HG02852 (cell line): Measurements from ENCODE around the gene VWA5B2.

Source experiments
- ATAC-seq: cut with Tn5 transposase; IDR thresholded peaks from one replicate; pipeline ENCODE4 v1.9.1; 2021; ENCODE audit warnings: mild to moderate bottlenecking, moderate library complexity; ENCODE audit not compliant: unreplicated experiment

VWA5B2 gene

DNA sequence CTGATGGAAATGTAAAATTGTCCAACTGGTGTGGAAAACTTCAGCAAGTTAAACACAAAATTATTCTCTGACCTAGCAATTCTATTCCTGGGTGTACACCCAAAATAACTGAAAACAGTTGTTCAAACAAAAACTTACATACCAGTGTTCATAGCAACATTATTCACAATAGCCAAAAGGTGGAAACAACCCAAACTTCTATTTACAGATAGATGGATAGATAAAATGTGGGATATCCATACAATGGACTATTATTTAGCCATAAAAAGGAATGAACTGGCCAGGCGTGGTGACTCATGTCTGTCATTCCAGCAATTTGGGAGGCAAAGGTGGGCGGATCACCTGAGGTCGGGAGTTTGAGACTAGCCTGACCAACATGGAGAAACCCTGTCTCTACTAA, 6.9 kb upstream of the VWA5B2 start:
- ATAC-seq: no peak

DNA sequence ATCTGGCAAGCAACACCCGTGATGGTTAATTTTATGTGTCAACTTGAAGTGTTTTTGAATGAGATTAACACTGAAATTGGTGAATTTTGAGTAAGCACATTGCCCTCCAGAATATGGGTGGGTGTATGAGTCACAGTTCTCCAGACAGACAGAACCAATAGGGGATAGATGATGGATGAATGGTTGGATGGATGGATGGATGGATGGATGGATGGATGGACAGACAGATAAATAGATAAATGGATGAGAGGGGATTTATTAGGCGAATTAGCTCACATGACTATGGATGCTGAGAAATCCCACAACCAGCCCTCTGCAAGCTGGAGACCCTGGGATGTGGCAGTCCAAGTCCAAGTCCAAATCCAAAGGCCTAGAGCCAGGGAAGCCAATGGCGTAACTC, 5.4 kb upstream of the VWA5B2 start:
- no peak for ATAC-seq

DNA sequence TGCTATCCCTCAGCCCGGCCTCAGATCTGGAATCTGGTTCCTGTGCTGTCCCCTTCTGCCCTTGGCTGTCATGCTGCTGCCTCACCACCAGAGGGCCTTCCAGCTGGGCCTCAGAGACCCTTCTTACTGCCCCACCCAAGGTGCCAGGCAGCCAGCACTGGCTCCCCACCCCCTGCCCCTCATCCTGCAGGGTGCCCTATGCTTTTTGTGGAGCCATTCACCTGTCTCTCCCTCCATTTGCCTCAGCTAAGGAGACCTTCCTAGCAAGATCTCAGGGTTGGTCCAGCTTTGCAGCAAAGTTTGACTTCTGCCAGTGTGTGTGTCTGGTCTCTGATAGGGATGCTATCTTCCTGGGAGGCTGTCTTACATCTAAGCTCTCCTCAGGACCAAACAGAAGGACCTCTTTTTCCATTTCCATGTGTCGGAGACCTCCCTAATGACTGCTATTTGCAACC, 1.9 kb upstream of the VWA5B2 start:
- ATAC-seq: no peak

DNA sequence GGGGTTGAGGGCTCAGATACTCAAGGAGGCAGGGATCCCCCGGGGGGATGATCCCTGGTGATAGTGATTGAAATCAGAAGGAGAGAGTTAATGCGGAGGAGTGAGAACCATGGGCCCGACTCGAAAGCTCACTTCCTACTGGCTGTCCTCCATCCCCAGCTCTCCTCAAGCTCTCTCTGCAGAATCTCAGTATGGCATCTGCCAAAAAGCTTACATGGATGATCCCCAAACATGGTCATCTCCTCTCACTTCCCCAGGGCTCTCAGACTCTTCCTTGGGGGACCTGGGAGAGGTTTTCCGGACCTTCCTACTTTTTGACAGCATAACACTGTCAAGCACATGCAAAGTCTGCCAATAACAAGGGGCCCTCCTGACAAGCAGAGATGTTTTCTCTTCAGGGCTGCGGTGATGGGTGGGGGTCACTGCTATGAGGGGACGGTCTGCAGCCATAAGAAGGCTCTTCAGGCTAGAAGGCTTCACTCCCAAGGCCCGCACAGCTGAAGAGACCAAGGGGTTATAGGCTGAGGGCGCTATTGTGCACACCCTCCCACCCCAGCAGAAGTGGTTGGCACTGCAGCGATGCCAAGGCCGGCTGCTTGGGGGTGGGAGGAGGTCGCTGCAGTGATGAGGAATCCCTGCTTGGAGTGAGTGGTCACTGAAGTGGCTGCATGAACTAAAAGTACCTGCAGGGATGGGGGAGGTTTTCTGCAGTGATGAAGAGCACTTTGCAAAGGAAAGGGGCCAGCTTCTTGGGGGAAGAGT, 828 bp upstream of the VWA5B2 start:
- ATAC-seq: no peak

DNA sequence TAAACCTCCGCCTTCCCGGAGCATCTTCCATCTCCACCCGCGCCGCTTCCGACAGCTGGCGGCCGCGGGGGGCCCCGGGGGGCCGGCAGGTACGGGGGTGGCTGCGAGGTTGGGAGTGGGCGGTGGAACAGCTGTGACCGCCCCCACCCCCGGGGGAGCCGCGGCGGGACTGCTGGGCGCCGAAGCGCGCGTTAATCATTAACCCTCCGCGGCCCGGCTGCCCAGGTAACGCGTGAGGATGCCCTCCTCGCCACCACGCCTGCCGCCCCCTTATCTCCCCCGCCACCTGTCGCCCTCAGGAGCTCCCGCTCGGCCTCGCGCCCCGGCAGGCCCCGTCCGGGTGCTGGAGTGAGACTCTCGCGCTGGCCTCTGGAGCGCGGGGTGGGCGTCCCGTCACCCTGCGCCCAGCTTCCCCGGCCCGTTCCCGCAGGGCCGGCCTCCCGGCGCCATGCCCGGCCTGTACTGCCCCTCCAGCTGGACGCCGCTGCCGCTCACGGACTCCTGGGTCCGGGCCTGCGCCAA, 757 bp downstream of the VWA5B2 start:
- ATAC-seq: no peak

DNA sequence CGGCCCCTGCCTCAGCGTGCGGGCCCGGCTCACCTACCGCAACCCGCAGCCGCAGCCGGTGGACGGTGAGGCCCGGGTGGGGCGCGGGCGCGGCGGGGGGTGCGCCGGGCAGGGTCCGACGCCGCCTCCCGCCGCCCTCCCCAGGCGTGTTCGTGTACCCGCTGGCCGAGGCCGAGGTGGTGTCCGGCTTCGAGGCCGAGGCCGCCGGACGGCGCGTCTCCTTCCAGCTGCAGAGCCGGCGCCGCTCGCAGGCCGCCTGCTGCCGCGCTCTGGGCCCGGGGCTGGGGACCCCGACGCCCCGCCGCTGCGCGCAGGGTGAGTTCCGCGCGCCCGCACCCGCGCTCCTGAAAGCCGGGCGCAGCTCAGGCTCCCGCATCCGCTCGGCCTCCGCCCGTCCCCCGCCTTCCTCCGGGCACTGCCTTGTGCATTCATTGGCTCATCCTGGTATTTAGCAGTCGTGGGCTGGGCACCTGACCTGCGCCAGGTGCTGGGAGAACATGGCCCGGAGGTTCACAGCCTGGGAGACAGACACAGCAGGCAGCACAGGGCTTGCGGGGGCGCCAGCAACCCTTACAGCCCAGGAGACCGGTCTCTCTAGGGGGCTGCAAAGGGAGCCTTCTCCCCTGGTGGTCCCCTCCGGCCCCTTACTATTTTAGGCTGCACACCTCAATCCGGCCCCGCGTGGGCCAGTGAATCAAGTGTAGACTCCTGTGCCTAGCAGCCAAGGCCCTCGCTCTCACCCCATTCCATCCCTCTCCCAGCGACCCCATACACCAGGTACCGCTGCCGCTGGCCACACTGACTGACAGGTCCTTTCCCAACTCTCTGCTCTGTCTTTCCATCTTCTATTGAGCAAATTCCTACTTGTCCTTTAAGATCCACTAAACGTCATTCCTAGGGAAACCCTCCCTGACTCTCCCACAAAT, 1.5 kb downstream of the VWA5B2 start:
- ATAC-seq: no peak

DNA sequence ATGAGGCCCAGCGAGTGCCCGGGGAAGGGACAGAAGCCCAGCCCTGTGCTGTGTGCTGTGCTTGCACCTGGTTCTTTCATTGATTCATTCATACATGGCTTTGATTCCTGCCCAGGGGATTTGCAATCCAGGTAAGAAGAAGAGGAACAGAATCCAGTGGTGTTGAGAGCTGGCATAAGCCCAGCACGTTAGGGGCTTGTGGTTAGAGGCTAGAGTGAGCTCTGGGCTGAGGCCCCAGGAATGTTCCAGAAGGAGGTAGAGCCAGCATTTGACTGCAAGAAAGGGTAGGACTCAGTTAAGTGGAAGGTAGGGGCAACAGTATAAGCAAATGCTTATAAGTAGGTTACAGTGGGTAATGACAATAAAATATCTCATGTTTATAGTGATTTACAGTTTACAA, 2.3 kb downstream of the VWA5B2 start:
- ATAC-seq: no peak

DNA sequence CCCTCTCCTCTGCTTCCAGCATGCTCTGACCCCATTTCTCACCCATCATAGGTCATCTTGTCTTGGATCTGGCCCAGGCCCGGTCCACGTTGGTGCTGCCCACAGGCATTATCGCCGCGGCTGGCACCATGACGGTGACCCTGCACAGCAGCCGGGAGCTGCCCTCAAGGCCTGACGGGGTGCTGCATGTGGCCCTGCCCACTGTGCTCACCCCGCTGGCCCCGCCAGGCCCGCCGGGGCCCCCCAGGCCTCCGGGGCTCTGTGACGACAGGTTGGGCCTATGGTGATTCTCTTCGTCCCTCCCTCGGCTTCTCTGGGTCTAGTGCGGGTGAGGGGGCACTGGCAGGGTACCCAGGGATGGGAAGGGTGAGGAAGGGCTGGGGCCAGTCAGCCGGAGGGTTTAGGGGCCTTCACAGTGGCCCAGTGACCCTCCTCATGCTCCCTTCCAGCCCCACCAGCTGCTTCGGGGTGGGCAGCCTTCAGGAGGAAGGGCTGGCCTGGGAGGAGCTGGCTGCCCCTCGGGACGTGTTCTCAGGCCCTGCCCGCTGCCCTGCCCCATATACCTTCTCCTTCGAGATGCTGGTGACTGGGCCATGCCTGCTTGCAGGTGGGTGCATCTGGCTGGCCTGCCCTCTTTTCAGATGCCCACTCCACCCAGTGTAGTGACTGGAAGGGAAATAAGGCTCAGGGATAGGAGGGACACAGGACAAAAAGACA, 3.9 kb downstream of the VWA5B2 start:
- no peak for ATAC-seq

DNA sequence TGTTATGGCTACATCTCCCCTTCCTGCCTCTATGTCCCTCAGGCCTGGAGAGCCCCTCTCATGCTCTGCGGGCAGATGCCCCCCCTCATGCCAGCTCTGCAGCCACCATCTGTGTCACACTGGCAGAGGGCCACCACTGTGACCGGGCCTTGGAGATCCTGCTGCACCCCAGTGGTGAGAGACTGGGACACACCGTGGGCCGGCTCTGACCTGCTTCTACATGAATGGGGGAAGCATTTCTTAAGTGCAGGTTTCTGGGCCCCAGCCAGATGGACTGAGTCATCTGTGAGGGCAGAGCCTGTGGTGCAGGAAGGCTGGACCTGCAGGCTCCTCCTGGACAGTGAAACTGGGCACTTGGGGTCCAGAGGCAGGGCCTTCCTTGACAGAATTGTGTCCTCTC, 4.8 kb downstream of the VWA5B2 start:
- ATAC-seq: no peak

DNA sequence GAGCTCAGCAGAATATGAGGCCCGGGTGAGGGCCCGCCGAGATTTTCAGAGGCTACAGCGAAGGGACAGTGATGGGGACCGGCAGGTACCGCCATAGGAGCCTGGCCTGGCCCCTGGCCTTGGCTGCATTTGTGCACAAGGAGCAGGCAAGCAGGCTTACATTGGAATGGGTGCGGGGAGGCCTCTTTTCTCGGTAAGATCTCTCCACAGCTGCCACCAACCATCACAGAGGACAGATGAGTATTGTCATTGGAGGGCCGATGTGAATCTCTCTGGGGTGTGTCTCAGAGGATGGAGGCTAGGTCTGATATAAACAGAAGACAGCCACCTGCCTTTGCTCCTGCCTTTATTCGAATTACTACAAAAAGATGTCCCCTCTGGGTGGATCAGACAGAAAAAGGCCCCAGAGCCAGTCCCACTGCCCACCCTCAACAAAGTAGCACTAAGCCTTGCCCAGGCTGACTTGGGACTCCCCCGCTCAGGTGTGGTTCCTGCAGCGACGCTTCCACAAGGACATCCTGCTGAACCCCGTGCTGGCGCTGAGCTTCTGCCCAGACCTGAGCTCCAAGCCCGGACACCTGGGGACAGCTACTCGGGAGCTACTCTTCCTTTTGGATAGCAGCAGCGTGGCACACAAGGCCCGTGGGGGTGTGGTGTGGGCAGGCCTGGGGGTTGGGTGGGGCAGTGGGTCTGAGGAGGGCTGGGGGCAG, 5.4 kb downstream of the VWA5B2 start:
- ATAC-seq: no peak

DNA sequence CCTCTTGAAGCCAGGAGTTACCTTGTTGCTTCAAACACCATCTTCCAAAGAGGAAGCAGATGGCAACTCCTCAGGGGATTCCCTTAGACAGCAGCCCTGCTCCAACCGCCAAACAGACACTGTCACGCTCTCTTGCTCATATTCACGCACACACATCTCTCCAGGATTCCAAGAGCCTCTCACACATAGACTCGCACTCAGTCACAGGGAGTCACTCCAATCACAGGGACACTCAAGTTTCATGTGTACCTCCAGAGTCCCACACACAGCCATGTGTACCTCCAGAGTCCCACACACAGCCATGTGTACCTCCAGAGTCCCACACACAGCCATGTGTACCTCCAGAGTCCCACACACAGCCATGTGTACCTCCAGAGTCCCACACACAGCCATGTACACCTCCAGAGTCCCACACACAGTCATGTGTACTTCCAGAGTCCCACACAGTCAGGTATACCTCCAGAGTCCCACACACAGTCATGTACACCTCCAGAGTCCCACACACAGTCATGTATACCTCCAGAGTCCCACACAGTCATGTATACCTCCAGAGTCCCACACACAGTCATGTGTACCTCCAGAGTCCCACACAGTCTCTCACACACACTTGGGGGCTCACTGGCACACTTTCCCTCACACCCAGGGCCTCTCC, 6.1 kb downstream of the VWA5B2 start:
- no peak for ATAC-seq

DNA sequence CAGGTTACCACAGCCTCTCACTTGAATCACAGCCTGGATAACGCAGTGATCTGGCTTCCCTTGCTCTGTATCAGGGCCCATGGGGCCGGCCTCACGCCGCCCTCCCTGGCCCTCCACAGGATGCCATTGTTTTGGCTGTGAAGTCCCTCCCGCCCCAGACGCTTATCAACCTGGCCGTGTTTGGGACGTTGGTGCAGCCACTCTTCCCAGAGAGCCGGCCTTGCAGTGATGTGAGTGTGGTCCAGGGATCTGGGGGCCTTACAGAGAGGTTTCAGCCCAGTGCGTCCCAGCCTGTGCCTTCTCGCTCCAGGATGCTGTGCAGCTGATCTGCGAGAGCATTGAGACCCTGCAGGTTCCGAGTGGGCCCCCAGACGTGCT, 6.6 kb downstream of the VWA5B2 start:
- ATAC-seq: no peak

DNA sequence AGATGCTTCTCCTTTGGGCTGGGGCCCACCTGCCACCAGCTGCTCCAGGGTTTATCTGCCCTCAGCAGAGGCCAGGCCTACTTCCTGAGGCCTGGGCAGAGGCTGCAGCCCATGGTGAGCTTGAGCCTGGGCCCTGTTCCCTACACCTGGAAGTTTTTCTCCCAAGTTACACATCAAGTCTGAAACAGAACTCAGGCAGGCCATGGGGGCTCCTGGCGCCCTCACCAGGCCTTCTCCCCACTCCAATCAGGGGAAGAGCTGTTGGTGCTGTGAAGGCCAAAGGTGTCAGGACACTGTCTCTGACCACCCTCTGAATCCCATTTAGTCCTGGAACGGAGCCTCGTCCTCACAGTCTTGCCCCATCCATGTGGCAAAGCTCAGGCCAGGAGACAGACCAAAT, 7.3 kb downstream of the VWA5B2 start:
- no peak for ATAC-seq

DNA sequence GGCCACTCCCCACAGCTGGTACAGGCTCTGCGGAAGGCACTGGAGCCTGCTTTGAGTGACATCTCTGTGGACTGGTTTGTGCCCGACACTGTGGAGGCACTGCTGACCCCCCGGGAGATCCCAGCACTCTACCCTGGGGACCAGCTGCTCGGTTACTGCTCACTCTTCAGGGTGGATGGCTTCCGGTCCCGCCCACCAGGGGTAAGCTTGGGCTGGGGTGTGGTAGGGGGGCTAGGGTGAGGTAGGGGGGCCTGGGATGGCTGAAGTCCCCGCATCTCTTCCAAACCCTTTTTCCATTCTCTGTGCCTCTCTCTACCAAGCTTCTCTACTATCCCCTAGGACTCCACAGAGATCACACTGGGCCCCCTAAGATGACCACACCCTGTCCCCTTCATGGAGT, 7.8 kb downstream of the VWA5B2 start:
- no peak for ATAC-seq

DNA sequence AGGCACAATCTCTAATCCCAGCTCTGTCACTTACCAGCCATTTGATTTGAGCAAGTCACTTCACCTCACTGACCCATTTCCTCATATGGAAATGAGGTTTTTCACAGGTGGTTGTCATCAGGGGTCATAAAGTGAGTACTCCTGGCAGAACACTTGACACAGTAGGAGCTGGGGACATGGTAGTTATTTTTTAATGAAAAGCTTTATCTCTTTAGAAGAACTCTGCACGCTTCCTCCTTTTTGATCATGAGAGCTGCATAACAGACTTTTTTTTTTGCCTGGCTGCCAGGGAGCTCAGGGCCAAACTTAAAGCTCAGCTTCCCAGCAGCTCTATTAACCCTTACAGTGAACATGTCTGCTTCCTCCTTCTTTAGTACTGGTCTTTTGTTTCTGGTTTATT, 8.4 kb downstream of the VWA5B2 start:
- ATAC-seq: no peak

DNA sequence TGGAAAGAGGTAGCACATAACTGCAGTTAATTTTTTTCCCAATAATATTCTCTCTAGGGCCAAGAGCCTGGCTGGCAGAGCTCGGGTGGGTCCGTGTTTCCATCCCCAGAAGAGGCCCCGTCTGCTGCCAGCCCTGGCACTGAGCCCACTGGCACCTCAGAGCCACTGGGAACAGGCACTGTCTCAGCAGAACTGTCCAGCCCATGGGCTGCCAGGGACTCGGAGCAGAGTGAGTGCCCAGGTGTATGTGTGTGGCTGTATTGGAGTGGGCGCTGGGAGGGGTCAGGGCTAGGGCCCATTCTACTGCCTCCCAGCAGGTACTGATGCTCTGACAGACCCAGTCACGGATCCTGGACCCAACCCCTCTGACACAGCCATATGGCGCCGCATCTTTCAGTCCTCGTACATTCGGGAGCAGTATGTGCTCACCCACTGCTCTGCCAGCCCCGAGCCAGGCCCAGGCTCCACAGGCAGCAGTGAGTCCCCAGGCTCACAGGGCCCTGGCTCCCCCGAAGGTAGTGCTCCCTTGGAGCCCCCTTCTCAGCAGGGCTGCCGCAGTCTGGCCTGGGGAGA, 8.9 kb downstream of the VWA5B2 start:
- ATAC-seq: no peak

DNA sequence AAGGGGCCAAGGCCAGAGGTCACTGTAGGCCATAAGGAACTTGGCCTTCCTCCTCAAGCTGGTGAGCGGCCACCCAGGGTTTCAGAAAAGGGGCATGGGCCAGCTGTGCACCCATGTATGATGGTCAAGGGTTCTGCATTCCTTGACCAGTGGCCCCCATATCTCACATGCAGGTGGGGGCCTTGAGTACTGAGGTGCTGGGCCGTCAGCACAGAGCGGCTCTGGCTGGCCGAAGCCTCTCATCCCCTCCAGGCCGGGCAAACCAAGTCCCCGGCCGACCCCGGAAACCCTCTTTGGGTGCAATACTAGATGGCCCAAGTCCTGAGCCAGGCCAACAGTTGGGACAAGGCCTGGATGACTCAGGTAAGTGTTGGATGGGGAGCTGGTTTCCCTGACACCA, 9.8 kb downstream of the VWA5B2 start:
- no peak for ATAC-seq

DNA sequence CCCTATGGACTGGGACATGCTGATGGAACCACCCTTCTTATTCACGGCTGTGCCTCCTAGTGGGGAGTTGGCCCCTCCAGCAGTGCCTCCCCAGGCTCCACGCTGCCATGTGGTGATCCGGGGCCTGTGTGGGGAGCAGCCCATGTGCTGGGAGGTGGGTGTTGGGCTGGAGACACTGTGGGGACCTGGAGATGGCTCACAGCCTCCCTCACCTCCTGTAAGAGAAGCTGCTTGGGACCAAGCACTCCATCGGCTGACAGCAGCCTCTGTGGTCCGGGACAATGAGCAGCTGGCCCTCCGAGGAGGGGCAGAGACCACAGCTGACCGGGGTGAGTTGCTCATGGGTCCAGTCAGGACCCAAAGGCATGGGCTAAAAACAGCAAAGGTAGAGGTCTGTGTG, 10.3 kb downstream of the VWA5B2 start:
- ATAC-seq: no peak

DNA sequence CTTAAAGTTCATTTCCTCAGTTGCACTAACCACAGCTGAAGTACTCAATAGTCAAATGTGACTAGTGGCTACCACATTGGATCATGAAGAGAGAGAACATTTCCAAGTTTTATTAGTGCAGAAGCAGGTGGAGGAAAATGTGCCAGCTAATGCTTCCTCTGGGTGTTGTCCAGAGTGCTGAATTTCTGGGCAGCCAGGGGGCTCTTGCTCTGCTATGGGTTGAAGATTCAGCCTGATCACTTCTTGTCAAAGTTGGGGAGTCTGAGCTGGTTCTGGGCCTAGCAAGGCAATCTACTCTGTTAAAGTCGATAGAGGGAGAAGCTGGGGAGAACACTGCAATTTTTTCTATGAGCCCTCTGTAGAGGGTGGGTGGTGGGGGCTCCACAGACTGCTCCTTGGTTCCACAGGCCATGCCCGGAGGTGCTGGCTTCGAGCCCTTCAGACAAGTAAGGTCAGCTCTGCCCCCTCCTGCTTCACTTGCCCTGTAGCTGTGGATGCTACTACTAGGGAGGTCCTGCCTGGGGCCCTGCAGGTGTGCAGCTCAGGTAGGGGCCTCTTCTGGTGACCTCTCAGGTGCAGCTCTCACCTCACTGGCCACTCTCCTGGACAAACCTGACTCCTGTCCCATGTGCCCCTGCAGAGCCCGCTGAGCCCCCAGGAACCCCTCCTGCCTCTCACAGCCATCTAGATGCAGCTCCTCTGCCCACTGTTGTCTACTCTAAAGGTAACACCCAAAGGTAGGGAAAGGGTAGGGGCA, 11.2 kb downstream of the VWA5B2 start:
- no peak for ATAC-seq
